Measurements from ENCODE around the gene PCYOX1L.
A peak's percentile ranks its signal among the peaks of the same experiment; 100 is the strongest.

The PCYOX1L gene

GRCh38 chr5:149337736-149338135 lies 20.1 kb upstream of the PCYOX1L start:
- no peak for DNase-seq (ENCODE audit: low read depth in 2 of 2)

GRCh38 chr5:149338364-149338763 lies 19.5 kb upstream of the PCYOX1L start:
- no peak for DNase-seq (ENCODE audit: low read depth in 2 of 2)

- DNase-seq (ENCODE audit: low read depth in 2 of 2): no peak
Measured at GRCh38 chr5:149340920-149341319, 16.9 kb upstream of the PCYOX1L start.

- no peak for DNase-seq (ENCODE audit: low read depth in 2 of 2)
Measured at GRCh38 chr5:149341876-149342275, 16.0 kb upstream of the PCYOX1L start.

- no peak for DNase-seq (ENCODE audit: low read depth in 2 of 2)
Measured at GRCh38 chr5:149344151-149344550, 13.7 kb upstream of the PCYOX1L start.

GRCh38 chr5:149345147-149345891 lies 12.5 kb upstream of the PCYOX1L start, which contains the start of gene GRPEL2:
GRPEL2 (plus strand) TSS chr5:149345499; CDS start chr5:149345540, 41 bp downstream.
- peak; percentile 88 to 89 for DNase-seq (ENCODE audit: low read depth in 2 of 2)

- no peak for DNase-seq (ENCODE audit: low read depth in 2 of 2)
Measured at GRCh38 chr5:149345892-149346222, 12.0 kb upstream of the PCYOX1L start.

- no peak for DNase-seq (ENCODE audit: low read depth in 2 of 2)
Measured at GRCh38 chr5:149348518-149348917, 9.3 kb upstream of the PCYOX1L start.

- no peak for DNase-seq (ENCODE audit: low read depth in 2 of 2)
Measured at GRCh38 chr5:149349382-149349781, 8.5 kb upstream of the PCYOX1L start.

GRCh38 chr5:149352169-149352568 lies 5.7 kb upstream of the PCYOX1L start:
- DNase-seq (ENCODE audit: low read depth in 2 of 2): no peak

GRCh38 chr5:149353911-149354310 lies 3.9 kb upstream of the PCYOX1L start:
- no peak for DNase-seq (ENCODE audit: low read depth in 2 of 2)

GRCh38 chr5:149355688-149356087 lies 2.2 kb upstream of the PCYOX1L start:
- DNase-seq (ENCODE audit: low read depth in 2 of 2): no peak

GRCh38 chr5:149356391-149356790 lies 1.5 kb upstream of the PCYOX1L start:
- DNase-seq (ENCODE audit: low read depth in 2 of 2): no peak

GRCh38 chr5:149358294-149358651 lies 427 bp downstream of the PCYOX1L start:
- no peak for DNase-seq (ENCODE audit: low read depth in 2 of 2)

GRCh38 chr5:149358868-149359495 lies 1.1 kb downstream of the PCYOX1L start:
- no peak for DNase-seq (ENCODE audit: low read depth in 2 of 2)

- no peak for DNase-seq (ENCODE audit: low read depth in 2 of 2)
Measured at GRCh38 chr5:149360272-149360671, 2.4 kb downstream of the PCYOX1L start.

- DNase-seq (ENCODE audit: low read depth in 2 of 2): no peak
Measured at GRCh38 chr5:149362541-149362940, 4.7 kb downstream of the PCYOX1L start.

GRCh38 chr5:149363358-149363757 lies 5.5 kb downstream of the PCYOX1L start:
- no peak for DNase-seq (ENCODE audit: low read depth in 2 of 2)

GRCh38 chr5:149363936-149364335 lies 6.1 kb downstream of the PCYOX1L start:
- no peak for DNase-seq (ENCODE audit: low read depth in 2 of 2)

GRCh38 chr5:149364719-149365118 lies 6.9 kb downstream of the PCYOX1L start:
- no peak for DNase-seq (ENCODE audit: low read depth in 2 of 2)

GRCh38 chr5:149365418-149365817 lies 7.6 kb downstream of the PCYOX1L start:
- no peak for DNase-seq (ENCODE audit: low read depth in 2 of 2)

GRCh38 chr5:149366169-149366729 lies 8.4 kb downstream of the PCYOX1L start:
- no peak for DNase-seq (ENCODE audit: low read depth in 2 of 2)

GRCh38 chr5:149367249-149367971 lies 9.6 kb downstream of the PCYOX1L start:
- DNase-seq (ENCODE audit: low read depth in 2 of 2): peak; percentile 44 to 48

Data from activated CD4-positive, alpha-beta T cell treated with anti-CD3 and anti-CD28 coated beads for 24 hours (primary cell).